Stimulated activated naive CD4-positive, alpha-beta T cell (primary cell): ENCODE results near the gene PSMD7.
A peak's percentile ranks its signal among the peaks of the same experiment; 100 is the strongest.

ENCODE experiments used
- DNase-seq, 6 experiments: peaks; one replicate each; lab custom pipeline; 2025; lab: John Stamatoyannopoulos, UW

The PSMD7 gene

GRCh38 chr16:74296432-74297144 lies at the start of gene PSMD7:
PSMD7 (plus strand) TSS chr16:74296814; CDS start chr16:74296915, 101 bp downstream.
- DNase-seq: peak; percentile 76 to 97 (median 87)

- no peak for DNase-seq
These were observed 47.4 kb upstream of the PSMD7 start for GRCh38 chr16:74249254-74249653.

- DNase-seq: no peak
These were observed 46.8 kb upstream of the PSMD7 start for GRCh38 chr16:74249846-74250245.

- no peak for DNase-seq
These were observed 44.3 kb upstream of the PSMD7 start for GRCh38 chr16:74252329-74252728.

GRCh38 chr16:74253161-74253938 lies 43.3 kb upstream of the PSMD7 start:
- DNase-seq: no peak

- DNase-seq: no peak
These were observed 39.6 kb upstream of the PSMD7 start for GRCh38 chr16:74257061-74257460.

GRCh38 chr16:74261068-74261467 lies 35.5 kb upstream of the PSMD7 start:
- no peak for DNase-seq

GRCh38 chr16:74264811-74265210 lies 31.8 kb upstream of the PSMD7 start:
- no peak for DNase-seq

GRCh38 chr16:74268372-74268782 lies 28.2 kb upstream of the PSMD7 start:
- no peak for DNase-seq

- DNase-seq: no peak
These were observed 24.7 kb upstream of the PSMD7 start for GRCh38 chr16:74271872-74272271.

- no peak for DNase-seq
These were observed 21.5 kb upstream of the PSMD7 start for GRCh38 chr16:74275031-74275636.

GRCh38 chr16:74275711-74276110 lies 20.9 kb upstream of the PSMD7 start:
- no peak for DNase-seq

- DNase-seq: no peak
These were observed 18.6 kb upstream of the PSMD7 start for GRCh38 chr16:74277974-74278373.

GRCh38 chr16:74279266-74279665 lies 17.3 kb upstream of the PSMD7 start:
- DNase-seq: no peak

GRCh38 chr16:74279805-74280204 lies 16.8 kb upstream of the PSMD7 start:
- DNase-seq: no peak

GRCh38 chr16:74280448-74280847 lies 16.2 kb upstream of the PSMD7 start:
- DNase-seq: no peak

- no peak for DNase-seq
These were observed 15.3 kb upstream of the PSMD7 start for GRCh38 chr16:74281300-74281699.

GRCh38 chr16:74283716-74284115 lies 12.9 kb upstream of the PSMD7 start:
- DNase-seq: no peak

- no peak for DNase-seq
These were observed 8.5 kb upstream of the PSMD7 start for GRCh38 chr16:74288065-74288464.

- DNase-seq: no peak
These were observed 6.3 kb upstream of the PSMD7 start for GRCh38 chr16:74290356-74290755.

GRCh38 chr16:74291176-74291575 lies 5.4 kb upstream of the PSMD7 start:
- DNase-seq: no peak

- no peak for DNase-seq
These were observed 4.9 kb upstream of the PSMD7 start for GRCh38 chr16:74291577-74292208.

GRCh38 chr16:74296104-74296431 lies 546 bp upstream of the PSMD7 start:
- DNase-seq: no peak
